ENCODE data around the gene XIST.
"Not testable (repeated sequence)": the region's sequence is repeated elsewhere in the genome, so short reads cannot be mapped to it uniquely, and the experiment has no call there.

The XIST gene

DNA sequence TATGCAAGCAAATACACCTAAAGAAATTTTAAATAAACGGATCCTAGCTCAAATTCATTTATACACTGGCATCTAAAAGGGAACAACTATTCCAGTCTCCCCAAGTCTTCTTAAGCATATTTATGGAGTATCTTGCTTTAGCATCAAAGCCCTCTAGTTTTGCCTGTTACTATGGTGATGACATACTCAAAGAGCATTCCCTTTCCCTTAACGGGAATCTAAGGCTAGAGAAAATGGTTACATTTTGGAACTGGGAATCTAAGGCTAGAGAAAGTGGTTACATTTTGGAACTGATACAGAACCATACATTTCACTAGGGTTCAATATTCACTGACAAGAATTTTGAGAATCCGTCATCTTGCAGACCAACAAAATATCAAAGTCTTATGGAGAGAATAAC lies 18.3 kb downstream of the XIST start:
- no peak for TF ChIP-seq JUND (IDR thresholded peaks at IDR 0.05; ENCODE audit: low read depth)
- no peak for DNase-seq (ENCODE audit: low read depth in 1 of 2, low spot score in 1 of 2)
- in situ Hi-C loops (cut with HindIII; ENCODE audit: low pct_unique_long_range_greater_than_20kb, low sequenced_read_pairs) = no loop called here

DNA sequence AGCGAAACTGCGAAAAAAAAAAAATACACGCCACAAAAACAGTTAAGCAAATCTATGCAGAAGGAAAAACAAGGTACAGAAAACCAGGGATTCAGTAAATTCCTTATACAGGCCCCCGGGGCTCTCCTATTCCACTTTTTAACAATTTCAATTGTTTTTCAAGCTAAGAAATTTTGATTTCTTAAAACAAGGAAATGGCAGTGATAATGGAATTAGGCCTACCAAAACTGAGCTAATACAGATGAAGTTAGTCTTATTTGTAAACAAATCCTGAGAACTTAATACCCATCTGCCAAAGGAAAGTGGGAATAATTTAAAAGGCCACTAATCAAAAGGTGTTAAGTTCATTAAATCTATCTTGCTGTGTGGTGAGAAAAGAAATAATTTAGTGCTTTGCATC lies 20.2 kb downstream of the XIST start:
- DNase-seq (ENCODE audit: low read depth in 1 of 2, low spot score in 1 of 2) = no peak
- in situ Hi-C loops (cut with HindIII; ENCODE audit: low pct_unique_long_range_greater_than_20kb, low sequenced_read_pairs) = no loop called here
- no peak for TF ChIP-seq JUND (IDR thresholded peaks at IDR 0.05; ENCODE audit: low read depth)

- in situ Hi-C loops (cut with HindIII; ENCODE audit: low pct_unique_long_range_greater_than_20kb, low sequenced_read_pairs) = no loop called here
- no peak for DNase-seq (ENCODE audit: low read depth in 1 of 2, low spot score in 1 of 2)
- no peak for TF ChIP-seq JUND (IDR thresholded peaks at IDR 0.05; ENCODE audit: low read depth)
These were observed 21.0 kb downstream of the XIST start for GRCh38 chrX:73831500-73831899.

DNA sequence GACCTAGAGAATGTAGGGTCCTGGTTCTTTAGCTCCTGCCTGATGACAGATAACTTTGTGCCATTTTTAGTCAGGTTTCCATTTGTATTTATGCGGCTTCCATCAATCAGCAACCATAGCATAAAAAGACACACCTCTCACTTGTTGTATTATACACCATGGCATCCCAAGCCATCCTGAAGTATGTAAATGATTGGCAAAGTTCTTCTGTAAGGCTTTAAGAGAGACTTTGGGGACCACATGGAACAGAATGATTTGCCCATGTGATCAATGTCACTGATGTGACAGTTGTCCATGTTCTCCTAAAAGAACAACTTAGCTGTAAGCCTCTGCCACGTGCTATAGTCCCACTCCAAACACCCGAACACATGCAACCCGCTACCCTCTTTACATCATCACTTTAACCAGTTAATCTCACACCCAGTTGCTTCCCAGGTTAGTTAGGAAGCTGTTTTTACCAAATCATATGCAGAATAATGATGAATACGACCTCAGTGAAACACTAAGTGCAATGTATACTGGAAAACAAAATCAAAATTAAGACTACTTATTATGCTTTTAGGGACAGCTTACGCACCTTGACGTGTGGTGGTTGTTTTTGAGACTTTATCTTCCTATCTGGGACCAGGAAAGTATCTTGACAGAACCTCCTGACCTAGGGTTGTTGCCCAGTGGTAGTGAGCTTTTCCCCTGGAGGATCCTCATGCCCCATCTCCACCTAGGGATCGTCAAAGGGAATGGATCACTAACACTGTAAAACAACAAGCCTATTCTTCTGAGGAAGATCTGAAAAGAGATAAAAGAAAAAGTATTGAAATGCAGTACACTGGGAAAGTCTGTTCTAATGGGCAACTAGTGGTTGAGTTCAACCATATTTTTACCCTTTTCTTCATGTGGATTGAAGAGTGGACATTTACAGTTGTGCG lies 21.8 kb downstream of the XIST start:
- in situ Hi-C loops (cut with HindIII; ENCODE audit: low pct_unique_long_range_greater_than_20kb, low sequenced_read_pairs) = no loop called here
- no peak for TF ChIP-seq JUND (IDR thresholded peaks at IDR 0.05; ENCODE audit: low read depth)
- DNase-seq (ENCODE audit: low read depth in 1 of 2, low spot score in 1 of 2) = no peak

DNA sequence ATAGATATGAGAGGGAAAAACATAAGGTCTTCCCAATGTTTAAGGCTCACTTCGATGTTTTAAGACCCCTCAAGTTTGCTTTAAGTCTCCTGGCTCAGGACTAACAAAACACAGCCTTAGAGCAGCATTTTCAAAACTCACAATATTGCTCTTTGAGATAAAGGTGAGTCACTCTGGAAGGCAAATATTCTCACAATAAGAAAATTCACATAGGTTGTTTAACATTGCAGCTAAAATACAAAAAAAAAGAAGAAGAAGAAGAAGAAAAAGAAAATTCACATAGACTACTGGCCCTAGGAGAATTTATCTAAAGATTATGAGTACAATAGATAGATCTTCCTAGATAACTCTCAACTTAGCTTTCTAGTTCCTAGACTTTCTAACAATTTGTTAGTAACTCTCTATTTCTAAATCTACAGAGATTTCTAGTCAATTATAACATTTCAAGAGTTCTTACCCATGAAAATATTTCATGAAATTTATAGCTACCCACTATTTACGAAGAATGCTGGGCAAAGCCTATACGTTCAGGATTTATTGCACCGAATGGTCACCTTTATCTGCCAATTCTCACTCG lies 22.5 kb downstream of the XIST start:
- no peak for DNase-seq (ENCODE audit: low read depth in 1 of 2, low spot score in 1 of 2)
- no peak for TF ChIP-seq JUND (IDR thresholded peaks at IDR 0.05; ENCODE audit: low read depth)
- in situ Hi-C loops (cut with HindIII; ENCODE audit: low pct_unique_long_range_greater_than_20kb, low sequenced_read_pairs) = no loop called here

DNA sequence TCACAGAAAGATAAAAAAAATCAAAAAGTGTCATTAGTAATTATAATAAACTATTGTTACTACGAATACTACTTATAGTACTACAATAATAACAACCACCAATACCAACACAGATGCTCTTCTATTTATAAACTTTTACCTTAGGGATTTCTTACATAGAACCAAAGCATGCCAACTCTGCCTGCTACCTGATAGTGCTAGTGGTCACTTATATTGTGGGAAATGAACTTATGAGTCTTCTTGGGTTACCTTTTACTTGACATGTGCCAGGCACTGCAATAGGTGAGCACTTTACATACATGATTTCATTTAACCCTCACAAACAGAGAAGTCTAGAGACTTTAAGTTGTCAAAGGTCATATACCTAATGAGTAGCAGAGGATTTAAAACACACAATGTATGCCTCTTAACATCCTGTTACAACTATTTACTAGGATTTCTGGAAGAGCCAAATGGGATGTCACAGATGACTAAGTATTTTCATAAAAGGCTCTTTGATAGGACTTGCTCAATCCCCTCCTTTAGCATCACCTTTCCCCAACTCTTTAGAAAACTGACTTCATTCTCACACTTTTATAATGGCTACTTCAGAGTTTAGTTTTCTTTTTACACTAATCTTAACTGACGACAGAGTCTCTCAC lies 24.3 kb downstream of the XIST start:
- DNase-seq (ENCODE audit: low read depth in 1 of 2, low spot score in 1 of 2) = no peak
- in situ Hi-C loops (cut with HindIII; ENCODE audit: low pct_unique_long_range_greater_than_20kb, low sequenced_read_pairs) = no loop called here
- no peak for TF ChIP-seq JUND (IDR thresholded peaks at IDR 0.05; ENCODE audit: low read depth)

GRCh38 chrX:73827406-73827805 lies 25.1 kb downstream of the XIST start:
- in situ Hi-C loops (cut with HindIII; ENCODE audit: low pct_unique_long_range_greater_than_20kb, low sequenced_read_pairs) = no loop called here
- TF ChIP-seq JUND (IDR thresholded peaks at IDR 0.05; ENCODE audit: low read depth) = no peak
- DNase-seq (ENCODE audit: low read depth in 1 of 2, low spot score in 1 of 2) = no peak

GRCh38 chrX:73826996-73827395 lies 25.5 kb downstream of the XIST start:
- DNase-seq (ENCODE audit: low read depth in 1 of 2, low spot score in 1 of 2) = no peak
- in situ Hi-C loops (cut with HindIII; ENCODE audit: low pct_unique_long_range_greater_than_20kb, low sequenced_read_pairs) = no loop called here
- TF ChIP-seq JUND (IDR thresholded peaks at IDR 0.05; ENCODE audit: low read depth) = no peak

DNA sequence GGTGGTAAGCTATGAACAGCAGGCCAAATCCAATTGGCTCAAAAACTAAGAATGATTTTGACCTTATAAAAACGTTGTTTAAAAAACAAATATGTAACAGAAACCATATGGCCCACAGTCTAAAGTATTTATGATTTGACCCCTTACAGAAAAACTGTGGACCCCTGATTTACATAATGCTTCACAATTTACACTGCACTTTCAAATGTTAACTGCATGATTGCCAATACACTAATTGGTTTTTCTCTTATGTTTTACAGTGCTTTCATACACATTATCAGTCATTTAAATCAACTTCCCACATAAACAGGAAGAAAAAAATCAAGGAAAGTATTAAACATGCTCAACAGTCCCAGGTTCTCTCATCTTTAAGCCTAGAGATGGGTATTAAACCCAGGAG lies 26.9 kb downstream of the XIST start:
- in situ Hi-C loops (cut with HindIII; ENCODE audit: low pct_unique_long_range_greater_than_20kb, low sequenced_read_pairs) = no loop called here
- DNase-seq (ENCODE audit: low read depth in 1 of 2, low spot score in 1 of 2) = no peak
- no peak for TF ChIP-seq JUND (IDR thresholded peaks at IDR 0.05; ENCODE audit: low read depth)

GRCh38 chrX:73823473-73824004 lies 29.0 kb downstream of the XIST start:
- no peak for DNase-seq (ENCODE audit: low read depth in 1 of 2, low spot score in 1 of 2)
- in situ Hi-C loops (cut with HindIII; ENCODE audit: low pct_unique_long_range_greater_than_20kb, low sequenced_read_pairs) = no loop called here
- no peak for TF ChIP-seq JUND (IDR thresholded peaks at IDR 0.05; ENCODE audit: low read depth)

DNA sequence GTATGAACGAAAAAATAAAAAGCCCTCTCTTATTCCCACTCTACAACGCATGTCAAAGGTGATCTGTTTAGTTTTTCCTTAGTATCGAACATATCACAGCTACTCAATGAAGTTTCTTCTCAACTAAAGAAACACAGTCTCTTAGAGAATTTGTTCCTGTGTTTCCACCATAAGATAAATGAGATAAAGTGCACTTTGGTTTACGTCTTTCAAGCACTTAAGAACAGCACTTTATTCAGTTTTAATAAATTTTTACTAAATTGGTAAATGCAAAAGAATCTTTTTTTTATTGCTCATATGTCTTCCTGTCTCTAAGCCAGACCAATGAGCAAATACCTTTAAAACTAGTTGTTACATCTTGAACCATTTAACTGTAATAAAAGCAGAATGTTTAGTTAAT lies 29.7 kb downstream of the XIST start:
- no peak for TF ChIP-seq JUND (IDR thresholded peaks at IDR 0.05; ENCODE audit: low read depth)
- in situ Hi-C loops (cut with HindIII; ENCODE audit: low pct_unique_long_range_greater_than_20kb, low sequenced_read_pairs) = no loop called here
- no peak for DNase-seq (ENCODE audit: low read depth in 1 of 2, low spot score in 1 of 2)

DNA sequence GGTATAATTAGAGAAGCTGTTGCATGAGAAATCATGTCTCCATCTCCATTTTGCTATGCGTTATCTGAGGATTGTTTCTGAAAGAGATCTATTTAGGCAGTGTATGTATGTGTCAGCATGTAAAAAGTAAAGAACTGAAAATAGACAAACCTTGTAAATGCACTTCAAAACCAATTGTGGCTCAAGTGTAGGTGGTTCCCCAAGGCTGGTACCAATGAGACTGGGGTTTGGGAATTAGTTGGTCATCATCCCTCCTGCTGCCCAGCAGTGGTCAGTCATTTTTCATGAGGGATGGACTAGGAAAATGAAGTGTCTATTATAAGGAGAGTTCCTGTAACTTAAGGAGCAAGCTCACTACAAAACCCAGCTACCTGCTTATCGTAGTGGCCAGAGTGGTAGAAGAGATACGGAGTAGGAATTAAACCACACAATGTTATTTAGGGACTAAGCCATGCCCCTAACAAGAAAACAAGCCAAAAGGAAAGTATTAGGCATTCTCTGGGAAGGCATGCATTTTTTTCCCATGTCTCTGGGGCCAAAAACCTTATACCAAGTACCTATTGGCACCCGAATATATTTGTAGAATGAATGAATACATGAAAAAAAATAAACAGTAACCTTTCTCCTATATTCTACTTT lies 30.5 kb downstream of the XIST start:
- TF ChIP-seq JUND (IDR thresholded peaks at IDR 0.05; ENCODE audit: low read depth) = no peak
- in situ Hi-C loops (cut with HindIII; ENCODE audit: low pct_unique_long_range_greater_than_20kb, low sequenced_read_pairs) = no loop called here
- DNase-seq (ENCODE audit: low read depth in 1 of 2, low spot score in 1 of 2) = no peak

DNA sequence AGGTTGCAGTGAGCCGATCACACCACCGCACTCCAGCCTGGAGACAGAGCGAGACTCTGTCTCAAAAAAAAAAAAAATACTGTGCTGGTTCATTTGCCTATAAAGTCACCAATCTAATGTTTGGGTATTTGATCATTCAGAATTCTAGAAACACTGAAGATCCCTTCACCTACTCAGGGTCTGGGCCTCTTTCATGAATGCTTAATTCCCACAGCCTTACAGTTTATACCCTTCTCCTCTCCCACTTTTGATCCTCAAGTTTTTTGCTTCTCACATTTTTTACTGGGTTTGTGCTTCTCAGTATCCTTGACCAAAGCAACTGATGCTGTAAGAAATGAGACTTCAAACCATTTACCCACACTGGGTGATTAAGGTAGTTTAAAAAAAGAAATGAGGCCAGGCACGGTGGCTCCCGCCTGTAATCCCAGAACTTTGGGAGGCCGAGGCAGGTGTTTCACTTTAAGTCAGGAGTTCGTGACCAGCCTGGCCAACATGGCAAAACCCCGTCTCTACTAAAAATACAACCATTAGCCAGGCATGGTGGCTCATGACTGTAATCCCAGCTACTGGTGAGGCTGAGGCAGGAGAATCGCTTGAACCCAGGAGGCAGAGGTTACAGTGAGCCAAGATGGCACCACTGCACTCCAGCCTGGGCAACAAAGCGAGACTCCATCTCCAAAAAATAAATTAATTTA lies 32.5 kb downstream of the XIST start:
- in situ Hi-C loops (cut with HindIII; ENCODE audit: low pct_unique_long_range_greater_than_20kb, low sequenced_read_pairs); DNase-seq (ENCODE audit: low read depth in 1 of 2, low spot score in 1 of 2): not testable (repeated sequence)
